Mesendoderm (in vitro differentiated cells): ENCODE results near the gene VPS8.

Experiments used
- DNase-seq: peaks from one replicate; pipeline ENCODE4 v3.0.0; 2013
- H2AK5ac ChIP-seq: 2 replicates; pipeline ENCODE4 v1.6.1; 2013; ENCODE audit warnings: low read length, inconsistent platforms
- H2BK120ac ChIP-seq: 2 replicates; pipeline ENCODE4 v1.6.1; 2013; ENCODE audit warnings: low read depth, mild to moderate bottlenecking, low read length, moderate library complexity, mixed read lengths
- H2BK15ac ChIP-seq: replicated peaks from 2 replicates; pipeline ENCODE4 v1.6.1; 2013; ENCODE audit warnings: low read depth, mild to moderate bottlenecking, moderate library complexity
- H2BK5ac ChIP-seq: 2 replicates; pipeline ENCODE4 v1.6.1; 2013; ENCODE audit warnings: low read length, inconsistent platforms
- H3K18ac ChIP-seq: 2 replicates; pipeline ENCODE4 v1.6.1; 2013; ENCODE audit warnings: mild to moderate bottlenecking, low read length, mixed read lengths
- H3K23ac ChIP-seq: one replicate; pipeline ENCODE4 v1.6.1; 2013; ENCODE audit warnings: low read length
- H3K27ac ChIP-seq: 2 replicates; pipeline ENCODE4 v1.5.1; 2013; ENCODE audit warnings: low read depth, mild to moderate bottlenecking, inconsistent platforms, low read length, moderate library complexity
- H3K27me3 ChIP-seq: 2 replicates; pipeline ENCODE4 v1.6.1; 2013; ENCODE audit warnings: low read length, control low read depth, mild to moderate bottlenecking, inconsistent platforms; ENCODE audit not compliant: insufficient read depth, poor library complexity
- H3K36me3 ChIP-seq: 2 replicates; pipeline ENCODE4 v1.6.1; 2013; ENCODE audit warnings: low read length, inconsistent platforms; ENCODE audit not compliant: control insufficient read depth, insufficient read depth
- H3K4ac ChIP-seq: one replicate; pipeline ENCODE4 v1.6.1; 2013; ENCODE audit warnings: low read depth, mild to moderate bottlenecking, low read length, moderate library complexity
- H3K4me1 ChIP-seq: 2 replicates; pipeline ENCODE4 v1.6.1; 2013; ENCODE audit warnings: low read depth, low read length, inconsistent platforms; ENCODE audit not compliant: control insufficient read depth
- H3K4me2 ChIP-seq: 2 replicates; pipeline ENCODE4 v1.6.1; 2013; ENCODE audit warnings: low read length
- H3K4me3 ChIP-seq: 2 replicates; pipeline ENCODE4 v1.5.1; 2013; ENCODE audit warnings: mild to moderate bottlenecking, low read length
- H3K56ac ChIP-seq: one replicate; pipeline ENCODE4 v1.6.1; 2013; ENCODE audit warnings: low read length
- H3K79me1 ChIP-seq: 2 replicates; pipeline ENCODE4 v1.6.1; 2013; ENCODE audit warnings: low read length, inconsistent platforms
- H3K79me2 ChIP-seq: 2 replicates; pipeline ENCODE4 v1.6.1; 2013; ENCODE audit warnings: mild to moderate bottlenecking, low read length; ENCODE audit not compliant: control insufficient read depth, insufficient read depth
- H3K9ac ChIP-seq: 2 replicates; pipeline ENCODE4 v1.6.1; 2013; ENCODE audit warnings: low read length, inconsistent platforms
- H4K5ac ChIP-seq: one replicate; pipeline ENCODE4 v1.6.1; 2013; ENCODE audit warnings: low read length
- H4K8ac ChIP-seq: one replicate; pipeline ENCODE4 v1.6.1; 2013; ENCODE audit warnings: low read depth, mild to moderate bottlenecking, control low read depth, low read length, moderate library complexity
- WGBS: extraction: QIAGEN DNeasy Blood & Tissue Kit; methylation state at CpG from one replicate; pipeline ENCODE4 v1.1.7; 2013; ENCODE audit warnings: low lambda C conversion rate, missing lambda C conversion rate; ENCODE audit not compliant: insufficient coverage; ENCODE audit errors: extremely low coverage; 5-methylcytosine and 5-hydroxymethylcytosine counted together

The VPS8 gene

GRCh38 chr3:184880276-184881019 is 68.5 kb downstream of the VPS8 start:
- Histone ChIP-seq H4K5ac (no peak overlapping the region), H3K4ac (no peak overlapping the region), H3K27ac (no peak overlapping the region), H3K18ac (no peak overlapping the region), H2AK5ac (no peak overlapping the region), H3K56ac (no peak overlapping the region), H3K27me3 (no peaks in the 10 kb centered on the region), H3K9ac (no peak overlapping the region), H4K8ac (no peak overlapping the region), H3K4me3 (no peak overlapping the region), H3K36me3 (no peaks in the 10 kb centered on the region), H3K79me2 (no peaks in the 10 kb centered on the region), H2BK120ac (no peak overlapping the region), H2BK5ac (no peak overlapping the region), H3K4me1 (no peaks in the 10 kb centered on the region), H3K4me2 (no peak overlapping the region), H3K23ac (no peak overlapping the region), H2BK15ac (no peak overlapping the region), H3K79me1 (no peaks in the 10 kb centered on the region)
- no peak for DNase-seq
- WGBS: no CpG with 5 or more reads among the region's 2 CpGs

- no peak overlapping the region for H3K27ac ChIP-seq
- no peak for DNase-seq
- H3K4ac ChIP-seq: no peak overlapping the region
- no peaks in the 10 kb centered on the region for H3K4me1 ChIP-seq
- no peak overlapping the region for H4K8ac ChIP-seq
- no peaks in the 10 kb centered on the region for H3K79me2 ChIP-seq
- no CpG with 5 or more reads among the region's 1 CpG for WGBS
- H2BK15ac ChIP-seq: no peak overlapping the region
- H3K27me3 ChIP-seq: no peaks in the 10 kb centered on the region
- no peak overlapping the region for H3K4me3 ChIP-seq
- no peak overlapping the region for H3K23ac ChIP-seq
- no peak overlapping the region for H4K5ac ChIP-seq
- no peak overlapping the region for H2BK120ac ChIP-seq
- no peaks in the 10 kb centered on the region for H3K79me1 ChIP-seq
- no peaks in the 10 kb centered on the region for H3K36me3 ChIP-seq
- H2AK5ac ChIP-seq: no peak overlapping the region
- H3K18ac ChIP-seq: no peak overlapping the region
- H3K9ac ChIP-seq: no peak overlapping the region
- H3K4me2 ChIP-seq: no peak overlapping the region
- H2BK5ac ChIP-seq: no peak overlapping the region
- no peak overlapping the region for H3K56ac ChIP-seq
These were observed 72.5 kb downstream of the VPS8 start for GRCh38 chr3:184884359-184885017.

- H3K9ac ChIP-seq: no peak overlapping the region
- WGBS: no CpG with 5 or more reads among the region's 4 CpGs
- no peaks in the 10 kb centered on the region for H3K4me1 ChIP-seq
- H4K8ac ChIP-seq: no peak overlapping the region
- H4K5ac ChIP-seq: no peak overlapping the region
- H3K27ac ChIP-seq: no peak overlapping the region
- H3K18ac ChIP-seq: no peak overlapping the region
- H3K79me1 ChIP-seq: no peaks in the 10 kb centered on the region
- no peak for DNase-seq
- H3K56ac ChIP-seq: no peak overlapping the region
- no peak overlapping the region for H3K4me2 ChIP-seq
- H3K4ac ChIP-seq: no peak overlapping the region
- no peaks in the 10 kb centered on the region for H3K27me3 ChIP-seq
- H2BK120ac ChIP-seq: no peak overlapping the region
- no peaks in the 10 kb centered on the region for H3K79me2 ChIP-seq
- no peak overlapping the region for H2BK5ac ChIP-seq
- no peak overlapping the region for H3K4me3 ChIP-seq
- no peak overlapping the region for H3K23ac ChIP-seq
- H3K36me3 ChIP-seq: no peaks in the 10 kb centered on the region
- H2AK5ac ChIP-seq: no peak overlapping the region
- H2BK15ac ChIP-seq: no peak overlapping the region
These were observed 73.1 kb downstream of the VPS8 start for GRCh38 chr3:184885112-184885511.

GRCh38 chr3:184887574-184887973 is 75.6 kb downstream of the VPS8 start:
- no CpG with 5 or more reads among the region's 2 CpGs for WGBS
- Histone ChIP-seq H4K8ac (no peak overlapping the region), H2BK5ac (no peak overlapping the region), H4K5ac (no peak overlapping the region), H3K18ac (no peak overlapping the region), H3K9ac (no peak overlapping the region), H3K4ac (no peak overlapping the region), H3K79me2 (no peaks in the 10 kb centered on the region), H3K4me2 (no peak overlapping the region), H3K56ac (no peak overlapping the region), H3K23ac (no peak overlapping the region), H3K27me3 (no peaks in the 10 kb centered on the region), H3K79me1 (no peaks in the 10 kb centered on the region), H3K4me1 (no peaks in the 10 kb centered on the region), H2AK5ac (no peak overlapping the region), H3K4me3 (no peak overlapping the region), H2BK120ac (no peak overlapping the region), H2BK15ac (no peak overlapping the region), H3K36me3 (no peaks in the 10 kb centered on the region), H3K27ac (no peak overlapping the region)
- DNase-seq: no peak

- Histone ChIP-seq H3K4me1 (no peaks in the 10 kb centered on the region), H3K4me2 (no peak overlapping the region), H3K79me1 (no peaks in the 10 kb centered on the region), H3K27ac (no peak overlapping the region), H4K8ac (no peak overlapping the region), H4K5ac (no peak overlapping the region), H2AK5ac (no peak overlapping the region), H3K4ac (no peak overlapping the region), H3K4me3 (no peak overlapping the region), H3K23ac (no peak overlapping the region), H3K79me2 (no peaks in the 10 kb centered on the region), H2BK120ac (no peak overlapping the region), H2BK15ac (no peak overlapping the region), H2BK5ac (no peak overlapping the region), H3K27me3 (no peaks in the 10 kb centered on the region), H3K9ac (no peak overlapping the region), H3K56ac (no peak overlapping the region), H3K18ac (no peak overlapping the region), H3K36me3 (no peaks in the 10 kb centered on the region)
- DNase-seq: peak; percentile 28
- no CpG with 5 or more reads among the region's 6 CpGs for WGBS
These were observed 77.4 kb downstream of the VPS8 start for GRCh38 chr3:184889312-184889904.
